Astrocyte (in vitro differentiated cells and primary cell): Measurements from ENCODE around the gene PTPRN2. TPM values are rescaled to one million over a fixed set of nuclear protein-coding genes. Genes with fewer than 3 reads are reported as not detected.
"Not testable (repeated sequence)": the region's sequence is repeated elsewhere in the genome, so short reads cannot be mapped to it uniquely, and the experiment has no call there.

ENCODE experiments used
- DNase-seq: peaks from one replicate; pipeline ENCODE4 v3.0.0-alpha.2; 2010; ENCODE audit warnings: low read depth
- FAIRE-seq: peaks from 2 replicates; lab custom pipeline; 2011; peaks lifted over from hg19 to GRCh38; lab: Jason Lieb, UNC
- H2AFZ ChIP-seq: 2 replicates; pipeline ENCODE4 v1.6.0; 2012; ENCODE audit warnings: low read depth, low read length, inconsistent platforms
- H3K27ac ChIP-seq: 2 replicates; pipeline ENCODE4 v1.5.1; 2011; ENCODE audit warnings: low read depth, low read length, inconsistent platforms
- H3K27me3 ChIP-seq: 2 replicates; pipeline ENCODE4 v1.6.0; 2011; ENCODE audit warnings: low read length, inconsistent platforms; ENCODE audit not compliant: insufficient read depth
- H3K36me3 ChIP-seq: 2 replicates; pipeline ENCODE4 v1.5.1; 2011; ENCODE audit warnings: low read length, inconsistent platforms; ENCODE audit not compliant: insufficient read depth
- H3K4me1 ChIP-seq: 2 replicates; pipeline ENCODE4 v1.5.1; 2011; ENCODE audit warnings: low read length, inconsistent platforms; ENCODE audit not compliant: insufficient read depth
- H3K4me2 ChIP-seq: 2 replicates; pipeline ENCODE4 v1.6.0; 2012; ENCODE audit warnings: low read length, inconsistent platforms
- H3K4me3 ChIP-seq: 2 replicates; pipeline ENCODE4 v1.5.1; 2011; ENCODE audit warnings: low read depth, mild to moderate bottlenecking, low read length, inconsistent platforms; ENCODE audit not compliant: insufficient read depth
- H3K79me2 ChIP-seq: 2 replicates; pipeline ENCODE4 v1.6.0; 2012; ENCODE audit warnings: mild to moderate bottlenecking, low read length, inconsistent platforms; ENCODE audit not compliant: insufficient read depth
- H3K9ac ChIP-seq: 2 replicates; pipeline ENCODE4 v1.6.0; 2012; ENCODE audit warnings: mild to moderate bottlenecking, low read length, inconsistent platforms
- H3K9me3 ChIP-seq: 2 replicates; pipeline ENCODE4 v1.5.1; 2012; ENCODE audit warnings: low read depth, mild to moderate bottlenecking, low read length, inconsistent platforms; ENCODE audit not compliant: insufficient read depth
- H4K20me1 ChIP-seq: 2 replicates; pipeline ENCODE4 v1.6.0; 2012; ENCODE audit warnings: low read length, inconsistent platforms; ENCODE audit not compliant: insufficient read depth
- H3K27ac Mint-ChIP-seq: one replicate; pipeline ENCODE4 v1.8.0; 2021; ENCODE audit warnings: mild to moderate bottlenecking, mixed read lengths; ENCODE audit not compliant: unreplicated experiment
- H3K27me3 Mint-ChIP-seq: one replicate; pipeline ENCODE4 v1.8.0; 2021; ENCODE audit warnings: low read depth, mixed read lengths; ENCODE audit not compliant: unreplicated experiment
- H3K36me3 Mint-ChIP-seq: one replicate; pipeline ENCODE4 v1.8.0; 2021; ENCODE audit warnings: low read depth, mixed read lengths; ENCODE audit not compliant: unreplicated experiment
- H3K4me1 Mint-ChIP-seq: one replicate; pipeline ENCODE4 v1.8.0; 2021; ENCODE audit warnings: low read depth, mixed read lengths; ENCODE audit not compliant: unreplicated experiment
- H3K4me3 Mint-ChIP-seq: one replicate; pipeline ENCODE4 v1.8.0; 2021; ENCODE audit warnings: mild to moderate bottlenecking, moderate library complexity, mixed read lengths; ENCODE audit not compliant: unreplicated experiment
- H3K9me3 Mint-ChIP-seq: one replicate; pipeline ENCODE4 v1.8.0; 2021; ENCODE audit warnings: mild to moderate bottlenecking, mixed read lengths; ENCODE audit not compliant: unreplicated experiment
- EZH2 ChIP-seq: IDR thresholded peaks from 2 replicates; pipeline ENCODE4 v1.6.1; 2012; ENCODE audit warnings: mild to moderate bottlenecking, low read length, inconsistent platforms; ENCODE audit not compliant: insufficient read depth
- total RNA-seq: library from RNA; stranded (reverse); gene quantifications from 2 replicates; pipeline ENCODE4 v1.2.1, GENCODE V29; 2021
- TF ChIP-seq, protein P1 (sequence below): IDR thresholded peaks from 2 replicates; pipeline ENCODE4 v1.5.1; 2011; ENCODE audit warnings: low read depth, mild to moderate bottlenecking, inconsistent platforms, low read length, moderate library complexity; ENCODE audit not compliant: insufficient read depth

PTPRN2 gene
- total RNA-seq, 1 donor from 2014 or later: 0.09 TPM

DNA sequence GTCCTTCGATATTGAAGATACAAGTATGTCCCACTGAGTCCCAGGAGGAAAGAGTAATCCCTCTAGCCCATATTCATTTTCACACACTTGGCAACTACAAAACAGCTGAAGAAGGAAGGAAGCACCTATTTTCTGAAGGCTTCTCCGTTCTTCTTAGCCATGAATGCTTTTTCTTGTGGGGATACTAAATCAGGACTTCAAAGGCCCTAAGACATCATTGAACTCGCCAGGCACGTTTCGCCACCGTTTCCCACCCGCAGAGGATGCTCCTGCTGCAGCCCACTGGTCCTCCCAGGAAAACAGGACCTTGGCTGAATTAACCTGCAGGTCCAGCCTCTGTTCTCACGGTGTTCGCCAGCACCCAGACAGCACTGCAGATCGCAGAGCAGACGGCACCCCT is 689.4 kb downstream of the PTPRN2 start:
- no peak overlapping the region for H3K4me3 Mint-ChIP-seq
- no peak for TF ChIP-seq EZH2
- TF ChIP-seq, protein P1, sequence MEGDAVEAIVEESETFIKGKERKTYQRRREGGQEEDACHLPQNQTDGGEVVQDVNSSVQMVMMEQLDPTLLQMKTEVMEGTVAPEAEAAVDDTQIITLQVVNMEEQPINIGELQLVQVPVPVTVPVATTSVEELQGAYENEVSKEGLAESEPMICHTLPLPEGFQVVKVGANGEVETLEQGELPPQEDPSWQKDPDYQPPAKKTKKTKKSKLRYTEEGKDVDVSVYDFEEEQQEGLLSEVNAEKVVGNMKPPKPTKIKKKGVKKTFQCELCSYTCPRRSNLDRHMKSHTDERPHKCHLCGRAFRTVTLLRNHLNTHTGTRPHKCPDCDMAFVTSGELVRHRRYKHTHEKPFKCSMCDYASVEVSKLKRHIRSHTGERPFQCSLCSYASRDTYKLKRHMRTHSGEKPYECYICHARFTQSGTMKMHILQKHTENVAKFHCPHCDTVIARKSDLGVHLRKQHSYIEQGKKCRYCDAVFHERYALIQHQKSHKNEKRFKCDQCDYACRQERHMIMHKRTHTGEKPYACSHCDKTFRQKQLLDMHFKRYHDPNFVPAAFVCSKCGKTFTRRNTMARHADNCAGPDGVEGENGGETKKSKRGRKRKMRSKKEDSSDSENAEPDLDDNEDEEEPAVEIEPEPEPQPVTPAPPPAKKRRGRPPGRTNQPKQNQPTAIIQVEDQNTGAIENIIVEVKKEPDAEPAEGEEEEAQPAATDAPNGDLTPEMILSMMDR: no peak
- DNase-seq (no peak), FAIRE-seq (no peak)
- no peaks in the 10 kb centered on the region for H3K36me3 Mint-ChIP-seq
- H3K27ac Mint-ChIP-seq: no peak overlapping the region
- no peaks in the 10 kb centered on the region for H4K20me1 ChIP-seq
- H3K4me1 Mint-ChIP-seq: no peaks in the 10 kb centered on the region
- no peaks in the 10 kb centered on the region for H3K9me3 ChIP-seq
- no peaks in the 10 kb centered on the region for H3K27me3 ChIP-seq
- H3K36me3 ChIP-seq: no peaks in the 10 kb centered on the region
- H3K4me1 ChIP-seq: no peaks in the 10 kb centered on the region
- H2AFZ ChIP-seq: no peak overlapping the region
- H3K27ac ChIP-seq: no peak overlapping the region
- no peak overlapping the region for H3K9ac ChIP-seq
- no peak overlapping the region for H3K4me2 ChIP-seq
- H3K27me3 Mint-ChIP-seq: no peaks in the 10 kb centered on the region
- no peaks in the 10 kb centered on the region for H3K79me2 ChIP-seq
- no peak overlapping the region for H3K4me3 ChIP-seq
- H3K9me3 Mint-ChIP-seq: peaks cover 39% of the 10 kb centered on the region

DNA sequence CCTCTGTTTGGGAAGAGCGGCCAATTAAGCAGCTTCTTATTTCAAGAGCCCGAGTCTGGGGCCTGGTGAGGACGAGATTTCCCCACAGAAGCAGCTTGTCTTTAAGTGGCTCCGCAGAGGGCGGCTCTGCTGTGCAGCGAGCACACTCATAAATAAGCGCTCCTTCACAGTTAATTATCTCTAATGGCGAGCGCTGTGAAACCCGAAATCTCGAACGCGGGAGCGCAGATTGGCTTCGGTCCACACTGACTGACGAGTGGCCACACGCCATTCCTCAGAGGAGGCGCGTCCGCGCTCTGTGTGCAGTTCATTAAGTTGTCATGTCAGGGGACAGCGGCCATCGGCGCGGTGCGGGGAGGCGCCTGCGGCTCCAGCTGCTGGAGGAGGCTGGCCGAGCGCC is 689.9 kb downstream of the PTPRN2 start:
- H4K20me1 ChIP-seq: no peaks in the 10 kb centered on the region
- H3K9ac ChIP-seq: no peak overlapping the region
- H3K9me3 Mint-ChIP-seq: peaks cover 40% of the 10 kb centered on the region
- H3K4me3 ChIP-seq: no peak overlapping the region
- TF ChIP-seq EZH2: no peak
- TF ChIP-seq, protein P1: no peak
- no peak overlapping the region for H3K4me3 Mint-ChIP-seq
- DNase-seq (no peak), FAIRE-seq (no peak)
- H3K79me2 ChIP-seq: no peaks in the 10 kb centered on the region
- H2AFZ ChIP-seq: no peak overlapping the region
- no peaks in the 10 kb centered on the region for H3K27me3 ChIP-seq
- no peak overlapping the region for H3K4me2 ChIP-seq
- H3K27ac ChIP-seq: no peak overlapping the region
- no peaks in the 10 kb centered on the region for H3K27me3 Mint-ChIP-seq
- H3K9me3 ChIP-seq: no peaks in the 10 kb centered on the region
- no peaks in the 10 kb centered on the region for H3K4me1 ChIP-seq
- H3K4me1 Mint-ChIP-seq: no peaks in the 10 kb centered on the region
- H3K36me3 Mint-ChIP-seq: no peaks in the 10 kb centered on the region
- H3K36me3 ChIP-seq: no peaks in the 10 kb centered on the region
- no peak overlapping the region for H3K27ac Mint-ChIP-seq

DNA sequence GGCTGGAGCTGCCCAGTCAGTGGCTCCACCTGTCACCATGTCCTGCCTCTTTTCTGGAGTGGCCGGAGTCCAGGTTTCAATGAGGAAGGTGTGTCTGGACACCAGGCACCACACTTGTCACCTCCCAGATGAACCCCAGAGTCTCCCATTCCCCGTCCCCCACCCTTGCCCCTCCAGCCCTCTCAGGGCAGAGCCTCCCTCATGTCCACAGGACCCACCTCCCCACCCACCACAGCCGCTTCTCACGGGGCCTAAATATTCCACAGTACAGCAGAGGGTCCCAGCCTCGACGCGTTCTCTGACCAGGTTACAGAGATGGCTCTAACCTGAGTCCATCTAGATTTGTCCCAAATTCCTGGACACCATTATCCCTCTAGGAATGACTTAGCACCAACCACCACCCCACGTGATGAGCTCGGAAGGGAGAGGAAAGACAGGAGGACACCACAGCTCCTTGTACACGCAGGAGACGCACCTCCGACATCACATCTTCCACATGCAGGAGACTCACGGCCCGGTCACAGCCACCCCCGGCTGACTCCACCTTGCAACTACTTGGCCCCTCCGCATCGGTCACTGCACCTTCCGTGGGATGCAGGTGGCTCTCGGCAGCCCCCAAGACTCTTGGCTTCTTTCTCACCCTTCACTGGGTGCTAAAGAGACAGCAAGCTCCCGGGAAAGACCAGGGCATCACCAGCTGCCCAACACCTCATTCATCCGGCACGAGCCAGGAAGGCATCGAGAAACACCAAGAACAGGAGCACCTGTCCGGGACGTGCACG is 690.7 kb downstream of the PTPRN2 start:
- Histone ChIP-seq H4K20me1 (no peaks in the 10 kb centered on the region), H3K4me3 (no peak overlapping the region), H3K9ac (no peak overlapping the region), H3K36me3 (no peaks in the 10 kb centered on the region), H3K27ac (no peak overlapping the region), H3K4me2 (no peak overlapping the region), H3K79me2 (no peaks in the 10 kb centered on the region), H3K4me1 (no peaks in the 10 kb centered on the region), H2AFZ (no peak overlapping the region), H3K9me3 (no peaks in the 10 kb centered on the region), H3K27me3 (no peaks in the 10 kb centered on the region)
- no peaks in the 10 kb centered on the region for H3K27me3 Mint-ChIP-seq
- FAIRE-seq: no peak
- no peak for TF ChIP-seq EZH2
- TF ChIP-seq, protein P1: no peak
- no peaks in the 10 kb centered on the region for H3K36me3 Mint-ChIP-seq
- no peak for DNase-seq
- H3K4me1 Mint-ChIP-seq: no peaks in the 10 kb centered on the region
- peaks cover 41% of the 10 kb centered on the region for H3K9me3 Mint-ChIP-seq
- no peak overlapping the region for H3K27ac Mint-ChIP-seq
- no peak overlapping the region for H3K4me3 Mint-ChIP-seq

DNA sequence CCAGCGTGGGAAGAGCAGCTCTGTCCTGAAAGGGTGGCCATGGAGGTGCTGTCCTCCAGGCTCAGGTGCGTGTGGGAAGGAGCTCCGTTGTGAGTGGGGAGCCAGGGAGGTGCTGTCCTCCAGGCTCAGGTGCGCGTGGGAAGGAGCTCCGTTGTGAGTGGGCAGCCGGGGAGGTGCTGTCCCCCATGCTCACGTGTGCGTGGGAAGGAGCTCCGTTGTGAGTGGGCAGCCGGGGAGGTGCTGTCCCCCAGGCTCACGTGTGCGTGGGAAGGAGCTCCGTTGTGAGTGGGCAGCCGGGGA is 691.3 kb downstream of the PTPRN2 start:
- H3K4me2 ChIP-seq, H3K27ac ChIP-seq, H3K4me3 ChIP-seq, DNase-seq, H3K9me3 ChIP-seq, H3K36me3 Mint-ChIP-seq, H2AFZ ChIP-seq, H3K36me3 ChIP-seq, H3K4me3 Mint-ChIP-seq, H3K27ac Mint-ChIP-seq, H3K79me2 ChIP-seq, H3K27me3 ChIP-seq, H3K9ac ChIP-seq, H3K27me3 Mint-ChIP-seq, H3K4me1 Mint-ChIP-seq, FAIRE-seq, H4K20me1 ChIP-seq, H3K4me1 ChIP-seq: not testable (repeated sequence)
- H3K9me3 Mint-ChIP-seq: peaks cover 41% of the 10 kb centered on the region
